A549 (cell line): ENCODE results near the gene PRDX2. TPM values are rescaled to one million over a fixed set of nuclear protein-coding genes. Genes with fewer than 3 reads are reported as not detected.

Source experiments
- ATAC-seq, 2 experiments: fragments of 200-7000 bp in 1 of 2; fragments of >200 bp in 1 of 2; cut with Nextera tagmentation in 1 of 2; cut with Tn5 transposase in 1 of 2; 3 replicates each; pipeline versions ENCODE4 v1.8.0 to v1.9.1; 2018 to 2020; ENCODE audit warnings: mild to moderate bottlenecking in 1 of 2, moderate library complexity in 1 of 2
- CTCF ChIA-PET: fragments of 300-600 bp; sonication (Branson Sonifier 250); formaldehyde crosslinking; extraction: SDS; loops from one replicate; lab custom pipeline; 2021; ENCODE audit warnings: antibody characterized with exemption, inconsistent platforms; lab: Yijun Ruan, JAX
- POLR2A ChIA-PET: fragments of 350-600 bp; formaldehyde crosslinking; extraction: SDS; loops from one replicate; lab custom pipeline; 2021; ENCODE audit warnings: antibody characterized with exemption, inconsistent platforms; lab: Yijun Ruan, JAX
- DNase-seq, 2 experiments: peaks; one replicate each; pipeline versions ENCODE4 v3.0.0 to v3.0.0-alpha.2; 2011 to 2016; ENCODE audit warnings: low read depth in 1 of 2, low spot score in 1 of 2
- FAIRE-seq: peaks from 2 replicates; lab custom pipeline; 2011; peaks lifted over from hg19 to GRCh38; lab: Jason Lieb, UNC
- H3K27ac ChIP-seq, 2 experiments: fragments of >200 bp; sonication (Bioruptor Twin); formaldehyde crosslinking; 3 replicates each; pipeline ENCODE4 v1.5.1; 2016 to 2017
- H3K4me1 ChIP-seq: fragments of >200 bp; sonication (Bioruptor Twin); formaldehyde crosslinking; 3 replicates; pipeline ENCODE4 v1.6.1; 2016
- H3K4me2 ChIP-seq: fragments of >200 bp; sonication (Bioruptor Twin); formaldehyde crosslinking; 3 replicates; pipeline ENCODE4 v1.6.1; 2016
- H3K4me3 ChIP-seq: fragments of >200 bp; sonication (Bioruptor Twin); formaldehyde crosslinking; 3 replicates; pipeline ENCODE4 v1.5.1; 2016
- H3K9me3 ChIP-seq: fragments of >200 bp; sonication (Bioruptor Twin); formaldehyde crosslinking; 3 replicates; pipeline ENCODE4 v1.6.1; 2016
- ATOH8 ChIP-seq: fragments of 250-450 bp; sonication (Bioruptor Pico); IDR thresholded peaks from 2 replicates; pipeline ENCODE4 v1.5.0; 2020; ENCODE audit warnings: low read depth, mild to moderate bottlenecking, moderate library complexity
- CBX8 ChIP-seq: fragments of 200-600 bp; sonication (generic); IDR thresholded peaks from 2 replicates; pipeline ENCODE4 v1.6.1; 2016
- CEBPB ChIP-seq, 2 experiments: fragments of >200 bp in 1 of 2; sonication (Bioruptor Twin) in 1 of 2; formaldehyde crosslinking in 1 of 2; IDR thresholded peaks; 2 replicates each; pipeline ENCODE4 v1.6.1; 2012 to 2016
- CHD2 ChIP-seq: fragments of 150-350 bp; IDR thresholded peaks from 2 replicates; pipeline ENCODE4 v1.6.1; 2014; ENCODE audit warnings: low read length; ENCODE audit not compliant: partially characterized antibody
- CHD4 ChIP-seq: fragments of 200-600 bp; sonication (generic); IDR thresholded peaks from 2 replicates; pipeline ENCODE4 v1.6.1; 2016; ENCODE audit warnings: antibody characterized with exemption, mild to moderate bottlenecking, borderline replicate concordance
- EHMT2 ChIP-seq: fragments of 200-600 bp; sonication (generic); IDR thresholded peaks from 2 replicates; pipeline ENCODE4 v1.6.1; 2016; ENCODE audit warnings: antibody characterized with exemption, low read depth, mild to moderate bottlenecking, moderate library complexity
- EP300 ChIP-seq, 2 experiments: fragments of >200 bp; sonication (Bioruptor Twin); formaldehyde crosslinking; IDR thresholded peaks; 2 replicates in 1 of 2; 3 replicates in 1 of 2; pipeline ENCODE4 v1.6.1; 2016 to 2017
- ESRRA ChIP-seq: fragments of 150-350 bp; IDR thresholded peaks from 2 replicates; pipeline ENCODE4 v1.6.1; 2014; ENCODE audit warnings: mild to moderate bottlenecking, low read length, borderline replicate concordance
- FOXS1 ChIP-seq: fragments of 250-450 bp; sonication (Bioruptor Pico); IDR thresholded peaks from 2 replicates; pipeline ENCODE4 v1.5.0; 2020; ENCODE audit warnings: mild to moderate bottlenecking, moderate library complexity
- HOXA7 ChIP-seq: fragments of 250-450 bp; sonication (Bioruptor Pico); IDR thresholded peaks from 2 replicates; pipeline ENCODE4 v1.5.0; 2020; ENCODE audit warnings: mild to moderate bottlenecking, moderate library complexity
- HOXB5 ChIP-seq: fragments of 250-450 bp; sonication (Bioruptor Pico); IDR thresholded peaks from 2 replicates; pipeline ENCODE4 v1.5.0; 2020; ENCODE audit warnings: mild to moderate bottlenecking, moderate library complexity
- MAFK ChIP-seq: fragments of 450-650 bp; IDR thresholded peaks from 2 replicates; pipeline ENCODE4 v1.6.1; 2014; ENCODE audit not compliant: partially characterized antibody
- MAZ ChIP-seq: fragments of 150-350 bp; IDR thresholded peaks from 2 replicates; pipeline ENCODE4 v1.6.1; 2014; ENCODE audit warnings: antibody characterized with exemption, low read depth, low read length, borderline replicate concordance
- MYC ChIP-seq: IDR thresholded peaks from 2 replicates; pipeline ENCODE4 v1.6.1; 2012; ENCODE audit warnings: mild to moderate bottlenecking, inconsistent platforms, low read length, improper control_type of control experiment, borderline replicate concordance
- NFE2L2 ChIP-seq: fragments of 150-350 bp; conservative IDR thresholded peaks from 2 replicates; pipeline ENCODE4 v1.6.1; 2014; ENCODE audit warnings: low read length
- NR3C1 ChIP-seq: fragments of >200 bp; sonication (Bioruptor Twin); formaldehyde crosslinking; IDR thresholded peaks from 3 replicates; pipeline ENCODE4 v1.6.1; 2017
- PHF8 ChIP-seq: fragments of 200-600 bp; sonication (generic); IDR thresholded peaks from 2 replicates; pipeline ENCODE4 v1.6.1; 2016; ENCODE audit warnings: low read depth, mild to moderate bottlenecking, antibody characterized with exemption, moderate library complexity, borderline replicate concordance
- SMC3 ChIP-seq: fragments of >200 bp; sonication (Bioruptor Twin); formaldehyde crosslinking; IDR thresholded peaks from 3 replicates; pipeline ENCODE4 v1.6.1; 2018; ENCODE audit warnings: inconsistent platforms
- SREBF2 ChIP-seq: fragments of 450-650 bp; IDR thresholded peaks from 2 replicates; pipeline ENCODE4 v1.6.1; 2014; ENCODE audit warnings: mild to moderate bottlenecking, moderate library complexity
- USF2 ChIP-seq: fragments of 450-650 bp; IDR thresholded peaks from 2 replicates; pipeline ENCODE4 v1.6.1; 2014; ENCODE audit warnings: antibody characterized with exemption
- ZFP36 ChIP-seq: fragments of 450-650 bp; IDR thresholded peaks from 2 replicates; pipeline ENCODE4 v1.6.1; 2014; ENCODE audit warnings: borderline replicate concordance; ENCODE audit not compliant: partially characterized antibody
- ZNF302 ChIP-seq: fragments of 250-450 bp; sonication (Bioruptor Pico); IDR thresholded peaks from 2 replicates; pipeline ENCODE4 v1.9.0; 2021; ENCODE audit warnings: inconsistent platforms, mild to moderate bottlenecking, moderate library complexity
- ZSCAN20 ChIP-seq: fragments of 250-450 bp; sonication (Bioruptor Pico); IDR thresholded peaks from 2 replicates; pipeline ENCODE4 v1.8.0; 2022; ENCODE audit warnings: mild to moderate bottlenecking, moderate library complexity
- WGBS: methylation state at CpG from one replicate; pipeline ENCODE4 v1.1.6; 2017; ENCODE audit errors: missing lambda C conversion rate; 5-methylcytosine and 5-hydroxymethylcytosine counted together
- polyA plus RNA-seq, 4 experiments: library from polyadenylated mRNA; depleted of rRNA in 3 of 4; stranded (reverse); fragments of >200 nt; fragmentation: RNase III in 1 of 4; extraction: RNeasy Plus Mini Kit Qiagen cat#74134 plus additional on column Dnase treatment in 1 of 4; gene quantifications; 2 replicates in 3 of 4; 3 replicates in 1 of 4; pipeline ENCODE4 v1.2.3, GENCODE V29; 2011 to 2017
- TF ChIP-seq, protein P1 (sequence below): fragments of >200 bp; sonication (Bioruptor Twin); formaldehyde crosslinking; IDR thresholded peaks from 2 replicates; pipeline ENCODE4 v1.6.1; 2016
- TF ChIP-seq, protein P2 (sequence below): fragments of 150-350 bp; IDR thresholded peaks from 2 replicates; pipeline ENCODE4 v1.6.1; 2014; ENCODE audit warnings: low read depth, mild to moderate bottlenecking, low read length

Gene PRDX2
- polyA plus RNA-seq, 2 of the 4 experiments (the other 2 are of a cell fraction), result 0.57 to 0.84 TPM

GRCh38 chr19:12834976-12835757, 33.6 kb upstream of the PRDX2 start:
- Histone ChIP-seq H3K27ac (no peak overlapping the region), H3K4me2 (peak overlapping the region; percentile 72), H3K9me3 (no peaks in the 10 kb centered on the region), H3K4me3 (peak overlapping the region; percentile 37), H3K4me1 (peaks cover 17% of the 10 kb centered on the region)
- 26% methylated on average over 31 of the region's 39 CpGs for WGBS
- no peak for TF ChIP-seq HOXA7 (CRISPR knock-in tag)
- no peak for TF ChIP-seq USF2
- no peak for TF ChIP-seq NR3C1
- TF ChIP-seq SMC3, result no peak
- no peak for TF ChIP-seq EHMT2
- TF ChIP-seq HOXB5 (CRISPR knock-in tag), result no peak
- TF ChIP-seq CHD4, result no peak
- no peak for TF ChIP-seq CBX8
- FAIRE-seq (no peak), DNase-seq (peak in 1 of 2 experiments; percentile 52), ATAC-seq (peak in 1 of 2 experiments; percentile 40; a peak in 3 of 6 replicates)
- ChIA-PET POLR2A (no interaction called here), CTCF (interaction anchor here (0.6 to 2.2 kb wide), 7 partner anchors 10 to 117 kb away, joined by 3 to 16 read pairs (median 4); no protein-coding TSS in a partner anchor)

DNA sequence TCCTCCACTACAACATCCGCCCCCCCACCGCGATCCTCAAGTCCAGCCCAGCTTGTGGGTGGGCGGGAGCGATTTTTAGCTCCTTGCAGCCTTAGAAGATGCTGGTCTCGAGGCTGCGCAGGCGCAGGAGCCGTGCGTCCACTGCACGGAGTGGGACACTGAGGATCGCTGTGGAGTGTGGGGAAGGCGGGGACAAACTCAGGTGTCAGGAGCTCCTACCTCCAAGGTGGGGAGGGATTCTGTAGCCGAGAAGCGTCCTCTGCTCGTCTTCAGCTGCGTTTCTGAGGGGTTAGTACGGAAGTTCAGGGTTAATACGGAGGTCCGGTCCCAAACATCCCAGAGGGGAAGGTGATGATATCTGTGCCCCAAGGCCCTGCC, 33.0 kb upstream of the PRDX2 start, which contains the start of gene RTBDN:
TSS of gene RTBDN (minus strand) at position 14 of the 378 bp plus-strand sequence. CDS start 4,600 bp downstream, outside the sequence.
- POLR2A ChIA-PET, result no interaction called here
- H3K27ac ChIP-seq, result peak within 1 kb of the TSS; percentile 58 to 85
- DNase-seq (no peak), FAIRE-seq (no peak)
- TF ChIP-seq ZNF302 (CRISPR knock-in tag), result no peak
- TF ChIP-seq MAFK, result no peak
- TF ChIP-seq CBX8, result no peak
- TF ChIP-seq HOXA7 (CRISPR knock-in tag), result no peak
- TF ChIP-seq EHMT2, result no peak
- TF ChIP-seq USF2, result no peak
- TF ChIP-seq MYC, result no peak
- TF ChIP-seq, all 56 proteins: peak for 0
- no peaks in the 10 kb centered on the region for H3K9me3 ChIP-seq
- peak within 1 kb of the TSS; percentile 84 for H3K4me2 ChIP-seq
- no peak for ATAC-seq
- peak within 1 kb of the TSS; percentile 55 for H3K4me3 ChIP-seq
- CTCF ChIA-PET, result interaction anchor here (1.1 to 2.2 kb wide), 6 partner anchors 10 to 74 kb away, joined by 4 to 16 read pairs (median 4); no protein-coding TSS in a partner anchor
- peaks cover 17% of the 10 kb centered on the region for H3K4me1 ChIP-seq
- 67% methylated on average over 10 of the region's 20 CpGs for WGBS

- peak; percentile 25 to 32; a peak in 4 of 6 replicates for ATAC-seq
- H3K4me1 ChIP-seq, result peaks cover 15% of the 10 kb centered on the region
- no peaks in the 10 kb centered on the region for H3K9me3 ChIP-seq
- DNase-seq, result no peak
- CTCF ChIA-PET, result interaction anchor here (1.1 to 2.2 kb wide), 6 partner anchors 9 to 73 kb away, joined by 4 to 16 read pairs (median 4); no protein-coding TSS in a partner anchor
- H3K4me2 ChIP-seq, result peak overlapping the region; percentile 84
- peak overlapping the region; percentile 55 for H3K4me3 ChIP-seq
- 27% methylated on average over 5 of the region's 87 CpGs for WGBS
- POLR2A ChIA-PET, result no interaction called here
- peak overlapping the region; percentile 58 to 85 for H3K27ac ChIP-seq
- FAIRE-seq, result no peak
- TF ChIP-seq NFE2L2, result no peak
- TF ChIP-seq CHD4, result no peak
- TF ChIP-seq, protein P1, sequence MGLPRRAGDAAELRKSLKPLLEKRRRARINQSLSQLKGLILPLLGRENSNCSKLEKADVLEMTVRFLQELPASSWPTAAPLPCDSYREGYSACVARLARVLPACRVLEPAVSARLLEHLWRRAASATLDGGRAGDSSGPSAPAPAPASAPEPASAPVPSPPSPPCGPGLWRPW, result no peak
- TF ChIP-seq, protein P2, sequence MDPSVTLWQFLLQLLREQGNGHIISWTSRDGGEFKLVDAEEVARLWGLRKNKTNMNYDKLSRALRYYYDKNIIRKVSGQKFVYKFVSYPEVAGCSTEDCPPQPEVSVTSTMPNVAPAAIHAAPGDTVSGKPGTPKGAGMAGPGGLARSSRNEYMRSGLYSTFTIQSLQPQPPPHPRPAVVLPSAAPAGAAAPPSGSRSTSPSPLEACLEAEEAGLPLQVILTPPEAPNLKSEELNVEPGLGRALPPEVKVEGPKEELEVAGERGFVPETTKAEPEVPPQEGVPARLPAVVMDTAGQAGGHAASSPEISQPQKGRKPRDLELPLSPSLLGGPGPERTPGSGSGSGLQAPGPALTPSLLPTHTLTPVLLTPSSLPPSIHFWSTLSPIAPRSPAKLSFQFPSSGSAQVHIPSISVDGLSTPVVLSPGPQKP, result no peak
- TF ChIP-seq ZFP36, result no peak
- no peak for TF ChIP-seq SMC3
- TF ChIP-seq ESRRA, result no peak
- TF ChIP-seq ZSCAN20 (CRISPR knock-in tag), result no peak
- no peak for TF ChIP-seq ATOH8
- no peak for TF ChIP-seq MAZ
- no peak for TF ChIP-seq PHF8
- no peak for TF ChIP-seq CHD2
- no peak for TF ChIP-seq SREBF2
- no peak for TF ChIP-seq HOXA7 (CRISPR knock-in tag)
- TF ChIP-seq CEBPB (IDR thresholded peaks at IDR 0.05), result no peak
- TF ChIP-seq EP300 (IDR thresholded peaks at IDR 0.05), result no peak
- no peak for TF ChIP-seq MYC
- no peak for TF ChIP-seq FOXS1 (CRISPR knock-in tag)
Observed at GRCh38 chr19:12833738-12834565, 32.4 kb upstream of the PRDX2 start.
